Measurements from ENCODE around the gene SWAP70. TPM values are rescaled to one million over a fixed set of nuclear protein-coding genes. Genes with fewer than 3 reads are reported as not detected.
"Not testable (repeated sequence)": the region's sequence is repeated elsewhere in the genome, so short reads cannot be mapped to it uniquely, and the experiment has no call there.

Gene SWAP70
- 16.8 and 21.0 TPM in 2 replicates for total RNA-seq (2012; rRNA removed)

GRCh38 chr11:9663699-9664275 is at the start of gene SWAP70:
SWAP70 (plus strand) TSS chr11:9664077; CDS start chr11:9664180, 103 bp downstream.
- H3K4me3 ChIP-seq (ENCODE audit: low read length), result peak within 1 kb of the TSS; percentile 91
- H3K27me3 ChIP-seq (ENCODE audit: control insufficient read depth, insufficient read depth, low read length), result no peaks in the 10 kb centered on the region
- peaks cover 3% of the 10 kb centered on the region for H3K36me3 ChIP-seq (ENCODE audit: insufficient read depth, low read length)
- peaks cover 4% of the 10 kb centered on the region for H3K9me3 ChIP-seq (replicated peaks; ENCODE audit: low read length)
- H3K9ac ChIP-seq (ENCODE audit: low read depth, low read length), result peak within 1 kb of the TSS; percentile 96
- H3K4me1 ChIP-seq (ENCODE audit: control insufficient read depth, insufficient read depth, low read length), result peaks cover 10% of the 10 kb centered on the region
- H3K4me2 ChIP-seq (ENCODE audit: low read length), result peak within 1 kb of the TSS; percentile 87

GRCh38 chr11:9615031-9615451 is 48.8 kb upstream of the SWAP70 start:
- H3K36me3 ChIP-seq (ENCODE audit: insufficient read depth, low read length), result no peaks in the 10 kb centered on the region
- no peaks in the 10 kb centered on the region for H3K9me3 ChIP-seq (replicated peaks; ENCODE audit: low read length)
- peak overlapping the region; percentile 97 for H3K9ac ChIP-seq (ENCODE audit: low read depth, low read length)
- peak overlapping the region; percentile 91 for H3K4me2 ChIP-seq (ENCODE audit: low read length)
- H3K4me1 ChIP-seq (ENCODE audit: control insufficient read depth, insufficient read depth, low read length), result peaks cover 48% of the 10 kb centered on the region
- no peaks in the 10 kb centered on the region for H3K27me3 ChIP-seq (ENCODE audit: control insufficient read depth, insufficient read depth, low read length)
- peak overlapping the region; percentile 71 for H3K4me3 ChIP-seq (ENCODE audit: low read length)

- no peaks in the 10 kb centered on the region for H3K36me3 ChIP-seq (ENCODE audit: insufficient read depth, low read length)
- H3K27me3 ChIP-seq (ENCODE audit: control insufficient read depth, insufficient read depth, low read length), result no peaks in the 10 kb centered on the region
- H3K4me3 ChIP-seq (ENCODE audit: low read length), result no peak overlapping the region
- no peak overlapping the region for H3K4me2 ChIP-seq (ENCODE audit: low read length)
- H3K9me3 ChIP-seq (replicated peaks; ENCODE audit: low read length), result no peaks in the 10 kb centered on the region
- H3K4me1 ChIP-seq (ENCODE audit: control insufficient read depth, insufficient read depth, low read length), result peaks cover 48% of the 10 kb centered on the region
- no peak overlapping the region for H3K9ac ChIP-seq (ENCODE audit: low read depth, low read length)
Measured at GRCh38 chr11:9616042-9616675, 47.7 kb upstream of the SWAP70 start.

GRCh38 chr11:9616858-9617257 is 47.0 kb upstream of the SWAP70 start:
- no peaks in the 10 kb centered on the region for H3K27me3 ChIP-seq (ENCODE audit: control insufficient read depth, insufficient read depth, low read length)
- H3K9me3 ChIP-seq (replicated peaks; ENCODE audit: low read length), result no peaks in the 10 kb centered on the region
- H3K4me3 ChIP-seq (ENCODE audit: low read length), result no peak overlapping the region
- H3K4me2 ChIP-seq (ENCODE audit: low read length), result no peak overlapping the region
- no peak overlapping the region for H3K9ac ChIP-seq (ENCODE audit: low read depth, low read length)
- no peaks in the 10 kb centered on the region for H3K36me3 ChIP-seq (ENCODE audit: insufficient read depth, low read length)
- H3K4me1 ChIP-seq (ENCODE audit: control insufficient read depth, insufficient read depth, low read length), result peaks cover 48% of the 10 kb centered on the region

- peak overlapping the region; percentile 57 for H3K9ac ChIP-seq (ENCODE audit: low read depth, low read length)
- peaks cover 40% of the 10 kb centered on the region for H3K4me1 ChIP-seq (ENCODE audit: control insufficient read depth, insufficient read depth, low read length)
- no peaks in the 10 kb centered on the region for H3K36me3 ChIP-seq (ENCODE audit: insufficient read depth, low read length)
- peak overlapping the region; percentile 33 for H3K4me2 ChIP-seq (ENCODE audit: low read length)
- no peaks in the 10 kb centered on the region for H3K27me3 ChIP-seq (ENCODE audit: control insufficient read depth, insufficient read depth, low read length)
- no peaks in the 10 kb centered on the region for H3K9me3 ChIP-seq (replicated peaks; ENCODE audit: low read length)
- H3K4me3 ChIP-seq (ENCODE audit: low read length), result no peak overlapping the region
Measured at GRCh38 chr11:9617940-9618339, 45.9 kb upstream of the SWAP70 start.

- Histone ChIP-seq H3K4me1 (ENCODE audit: control insufficient read depth, insufficient read depth, low read length) (peaks cover 32% of the 10 kb centered on the region), H3K4me3 (ENCODE audit: low read length) (no peak overlapping the region), H3K4me2 (ENCODE audit: low read length) (no peak overlapping the region), H3K9ac (ENCODE audit: low read depth, low read length) (no peak overlapping the region), H3K27me3 (ENCODE audit: control insufficient read depth, insufficient read depth, low read length) (no peaks in the 10 kb centered on the region), H3K9me3 (replicated peaks; ENCODE audit: low read length) (no peaks in the 10 kb centered on the region), H3K36me3 (ENCODE audit: insufficient read depth, low read length) (no peaks in the 10 kb centered on the region)
Measured at GRCh38 chr11:9619004-9619403, 44.9 kb upstream of the SWAP70 start.

- Histone ChIP-seq H3K4me2 (ENCODE audit: low read length) (no peak overlapping the region), H3K9me3 (replicated peaks; ENCODE audit: low read length) (no peaks in the 10 kb centered on the region), H3K4me3 (ENCODE audit: low read length) (no peak overlapping the region), H3K27me3 (ENCODE audit: control insufficient read depth, insufficient read depth, low read length) (no peaks in the 10 kb centered on the region), H3K4me1 (ENCODE audit: control insufficient read depth, insufficient read depth, low read length) (peaks cover 23% of the 10 kb centered on the region), H3K36me3 (ENCODE audit: insufficient read depth, low read length) (no peaks in the 10 kb centered on the region), H3K9ac (ENCODE audit: low read depth, low read length) (no peak overlapping the region)
Measured at GRCh38 chr11:9619971-9620370, 43.9 kb upstream of the SWAP70 start.

GRCh38 chr11:9622353-9622752 is 41.5 kb upstream of the SWAP70 start:
- not testable (repeated sequence) for H3K9ac ChIP-seq (ENCODE audit: low read depth, low read length); H3K9me3 ChIP-seq (replicated peaks; ENCODE audit: low read length); H3K36me3 ChIP-seq (ENCODE audit: insufficient read depth, low read length); H3K27me3 ChIP-seq (ENCODE audit: control insufficient read depth, insufficient read depth, low read length); H3K4me2 ChIP-seq (ENCODE audit: low read length); H3K4me3 ChIP-seq (ENCODE audit: low read length)
- H3K4me1 ChIP-seq (ENCODE audit: control insufficient read depth, insufficient read depth, low read length), result peaks cover 17% of the 10 kb centered on the region

GRCh38 chr11:9623053-9623452 is 40.8 kb upstream of the SWAP70 start:
- H3K36me3 ChIP-seq (ENCODE audit: insufficient read depth, low read length); H3K9ac ChIP-seq (ENCODE audit: low read depth, low read length); H3K4me3 ChIP-seq (ENCODE audit: low read length); H3K9me3 ChIP-seq (replicated peaks; ENCODE audit: low read length); H3K27me3 ChIP-seq (ENCODE audit: control insufficient read depth, insufficient read depth, low read length); H3K4me2 ChIP-seq (ENCODE audit: low read length): not testable (repeated sequence)
- peaks cover 12% of the 10 kb centered on the region for H3K4me1 ChIP-seq (ENCODE audit: control insufficient read depth, insufficient read depth, low read length)

GRCh38 chr11:9624448-9624847 is 39.4 kb upstream of the SWAP70 start:
- Histone ChIP-seq H3K27me3 (ENCODE audit: control insufficient read depth, insufficient read depth, low read length) (no peaks in the 10 kb centered on the region), H3K36me3 (ENCODE audit: insufficient read depth, low read length) (no peaks in the 10 kb centered on the region), H3K4me1 (ENCODE audit: control insufficient read depth, insufficient read depth, low read length) (peaks cover 8% of the 10 kb centered on the region), H3K4me3 (ENCODE audit: low read length) (no peak overlapping the region), H3K4me2 (ENCODE audit: low read length) (no peak overlapping the region), H3K9ac (ENCODE audit: low read depth, low read length) (no peak overlapping the region), H3K9me3 (replicated peaks; ENCODE audit: low read length) (no peaks in the 10 kb centered on the region)

GRCh38 chr11:9625162-9625561 is 38.7 kb upstream of the SWAP70 start:
- no peaks in the 10 kb centered on the region for H3K27me3 ChIP-seq (ENCODE audit: control insufficient read depth, insufficient read depth, low read length)
- no peak overlapping the region for H3K9ac ChIP-seq (ENCODE audit: low read depth, low read length)
- H3K4me1 ChIP-seq (ENCODE audit: control insufficient read depth, insufficient read depth, low read length), result peaks cover 8% of the 10 kb centered on the region

GRCh38 chr11:9625728-9626127 is 38.1 kb upstream of the SWAP70 start:
- no peaks in the 10 kb centered on the region for H3K27me3 ChIP-seq (ENCODE audit: control insufficient read depth, insufficient read depth, low read length)
- no peak overlapping the region for H3K9ac ChIP-seq (ENCODE audit: low read depth, low read length)
- H3K36me3 ChIP-seq (ENCODE audit: insufficient read depth, low read length), result no peaks in the 10 kb centered on the region
- H3K4me3 ChIP-seq (ENCODE audit: low read length), result no peak overlapping the region
- H3K4me1 ChIP-seq (ENCODE audit: control insufficient read depth, insufficient read depth, low read length), result peaks cover 8% of the 10 kb centered on the region
- no peak overlapping the region for H3K4me2 ChIP-seq (ENCODE audit: low read length)
- H3K9me3 ChIP-seq (replicated peaks; ENCODE audit: low read length), result no peaks in the 10 kb centered on the region

More at GRCh38 chr11:9625162-9625561, 38.7 kb upstream of the SWAP70 start:
- Histone ChIP-seq H3K4me2 (ENCODE audit: low read length) (no peak overlapping the region), H3K4me3 (ENCODE audit: low read length) (no peak overlapping the region), H3K36me3 (ENCODE audit: insufficient read depth, low read length) (no peaks in the 10 kb centered on the region), H3K9me3 (replicated peaks; ENCODE audit: low read length) (no peaks in the 10 kb centered on the region)
